ENCODE measurements around the gene ZBTB16.

DNA sequence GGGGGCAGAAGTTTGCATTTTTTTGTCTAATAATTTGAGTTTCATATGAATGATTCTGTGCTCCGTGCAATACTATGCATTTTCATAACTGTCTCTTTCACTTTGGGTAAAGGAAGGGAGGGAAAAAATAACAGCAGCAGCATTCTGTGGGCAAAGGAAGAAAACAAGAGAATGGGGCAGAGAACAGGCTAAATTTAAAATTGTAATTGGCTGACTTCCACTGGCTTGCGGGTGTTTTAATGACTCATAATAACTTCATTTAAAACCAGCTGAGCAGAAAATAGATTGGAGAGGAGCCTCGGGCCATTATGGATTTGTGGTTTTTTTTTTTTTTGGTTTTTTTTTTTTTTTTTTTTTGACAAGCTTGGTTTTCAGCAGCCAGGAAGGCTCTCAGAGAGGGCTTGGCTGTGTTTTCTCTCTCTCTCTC lies 107.4 kb downstream of the ZBTB16 start:
- TF ChIP-seq CTCF (IDR thresholded peaks at IDR 0.05): no peak
- TF ChIP-seq POLR2A (IDR thresholded peaks at IDR 0.05): peak in 1 of 2 donors; percentile 46

Data from heart left ventricle (tissue), 13 donors.